Measurements from ENCODE around the gene RNF2.

RNF2 gene

GRCh38 chr1:185087746-185088145, 42.4 kb downstream of the RNF2 start:
- Histone ChIP-seq H3K9me2 (ENCODE audit: low read depth, low read length) (no peaks in the 10 kb centered on the region), H2AFZ (ENCODE audit: low read length) (no peak overlapping the region), H3K9ac (ENCODE audit: low read length) (no peak overlapping the region), H3K4me1 (ENCODE audit: insufficient read depth, low read length, severe bottlenecking) (no peaks in the 10 kb centered on the region), H3K27ac (ENCODE audit: low read depth, low read length, poor library complexity, severe bottlenecking) (no peak overlapping the region), H3K36me3 (ENCODE audit: insufficient read depth, low read length) (peaks cover 20% of the 10 kb centered on the region), H3K79me2 (ENCODE audit: insufficient read depth, low read length) (peaks cover 27% of the 10 kb centered on the region; the same call in 1 of the 2 replicates), H3K4me2 (ENCODE audit: low read length) (no peak overlapping the region), H3F3A (ENCODE audit: insufficient read depth, low read length) (no peaks in the 10 kb centered on the region), H3K4me3 (ENCODE audit: low read depth, low read length, poor library complexity, severe bottlenecking) (no peak overlapping the region), H3K27me3 (ENCODE audit: insufficient read depth, low read length) (no peaks in the 10 kb centered on the region), H4K20me1 (ENCODE audit: insufficient read depth, low read length) (no peaks in the 10 kb centered on the region), H3K9me3 (ENCODE audit: low read length) (no peaks in the 10 kb centered on the region)
- no peak for TF ChIP-seq EZH2 (IDR thresholded peaks at IDR 0.05; ENCODE audit: borderline replicate concordance, low read length)
- TF ChIP-seq, protein P1, sequence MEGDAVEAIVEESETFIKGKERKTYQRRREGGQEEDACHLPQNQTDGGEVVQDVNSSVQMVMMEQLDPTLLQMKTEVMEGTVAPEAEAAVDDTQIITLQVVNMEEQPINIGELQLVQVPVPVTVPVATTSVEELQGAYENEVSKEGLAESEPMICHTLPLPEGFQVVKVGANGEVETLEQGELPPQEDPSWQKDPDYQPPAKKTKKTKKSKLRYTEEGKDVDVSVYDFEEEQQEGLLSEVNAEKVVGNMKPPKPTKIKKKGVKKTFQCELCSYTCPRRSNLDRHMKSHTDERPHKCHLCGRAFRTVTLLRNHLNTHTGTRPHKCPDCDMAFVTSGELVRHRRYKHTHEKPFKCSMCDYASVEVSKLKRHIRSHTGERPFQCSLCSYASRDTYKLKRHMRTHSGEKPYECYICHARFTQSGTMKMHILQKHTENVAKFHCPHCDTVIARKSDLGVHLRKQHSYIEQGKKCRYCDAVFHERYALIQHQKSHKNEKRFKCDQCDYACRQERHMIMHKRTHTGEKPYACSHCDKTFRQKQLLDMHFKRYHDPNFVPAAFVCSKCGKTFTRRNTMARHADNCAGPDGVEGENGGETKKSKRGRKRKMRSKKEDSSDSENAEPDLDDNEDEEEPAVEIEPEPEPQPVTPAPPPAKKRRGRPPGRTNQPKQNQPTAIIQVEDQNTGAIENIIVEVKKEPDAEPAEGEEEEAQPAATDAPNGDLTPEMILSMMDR (IDR thresholded peaks at IDR 0.05; ENCODE audit: low read length) = no peak

GRCh38 chr1:185091480-185091879, 46.1 kb downstream of the RNF2 start:
- H3K27me3 ChIP-seq (ENCODE audit: insufficient read depth, low read length) = no peaks in the 10 kb centered on the region
- no peak overlapping the region for H3K27ac ChIP-seq (ENCODE audit: low read depth, low read length, poor library complexity, severe bottlenecking)
- H3K9me2 ChIP-seq (ENCODE audit: low read depth, low read length) = no peaks in the 10 kb centered on the region
- peaks cover 39% of the 10 kb centered on the region for H3K36me3 ChIP-seq (ENCODE audit: insufficient read depth, low read length)
- no peaks in the 10 kb centered on the region for H3K9me3 ChIP-seq (ENCODE audit: low read length)
- H3K4me1 ChIP-seq (ENCODE audit: insufficient read depth, low read length, severe bottlenecking) = no peaks in the 10 kb centered on the region
- TF ChIP-seq EZH2 (IDR thresholded peaks at IDR 0.05; ENCODE audit: borderline replicate concordance, low read length) = no peak
- TF ChIP-seq, protein P1 (IDR thresholded peaks at IDR 0.05; ENCODE audit: low read length) = no peak
- no peak overlapping the region for H3K4me3 ChIP-seq (ENCODE audit: low read depth, low read length, poor library complexity, severe bottlenecking)
- no peak overlapping the region for H3K4me2 ChIP-seq (ENCODE audit: low read length)
- peaks cover 6% of the 10 kb centered on the region; the same call in 1 of the 2 replicates for H3K79me2 ChIP-seq (ENCODE audit: insufficient read depth, low read length)
- H2AFZ ChIP-seq (ENCODE audit: low read length) = no peak overlapping the region
- H3F3A ChIP-seq (ENCODE audit: insufficient read depth, low read length) = no peaks in the 10 kb centered on the region
- no peak overlapping the region for H3K9ac ChIP-seq (ENCODE audit: low read length)
- no peaks in the 10 kb centered on the region for H4K20me1 ChIP-seq (ENCODE audit: insufficient read depth, low read length)

GRCh38 chr1:185094761-185095160, 49.4 kb downstream of the RNF2 start:
- peaks cover 38% of the 10 kb centered on the region; the same call in 1 of the 2 replicates for H3K36me3 ChIP-seq (ENCODE audit: insufficient read depth, low read length)
- H3K9me2 ChIP-seq (ENCODE audit: low read depth, low read length) = no peaks in the 10 kb centered on the region
- H3K79me2 ChIP-seq (ENCODE audit: insufficient read depth, low read length) = no peaks in the 10 kb centered on the region
- H3K9me3 ChIP-seq (ENCODE audit: low read length) = no peaks in the 10 kb centered on the region
- no peaks in the 10 kb centered on the region for H3K4me1 ChIP-seq (ENCODE audit: insufficient read depth, low read length, severe bottlenecking)
- TF ChIP-seq, protein P1 (IDR thresholded peaks at IDR 0.05; ENCODE audit: low read length) = no peak
- TF ChIP-seq EZH2 (IDR thresholded peaks at IDR 0.05; ENCODE audit: borderline replicate concordance, low read length) = no peak
- no peaks in the 10 kb centered on the region for H3F3A ChIP-seq (ENCODE audit: insufficient read depth, low read length)
- no peak overlapping the region for H2AFZ ChIP-seq (ENCODE audit: low read length)
- H3K27me3 ChIP-seq (ENCODE audit: insufficient read depth, low read length) = no peaks in the 10 kb centered on the region
- H3K4me2 ChIP-seq (ENCODE audit: low read length) = no peak overlapping the region
- H3K27ac ChIP-seq (ENCODE audit: low read depth, low read length, poor library complexity, severe bottlenecking) = no peak overlapping the region
- no peak overlapping the region for H3K4me3 ChIP-seq (ENCODE audit: low read depth, low read length, poor library complexity, severe bottlenecking)
- H3K9ac ChIP-seq (ENCODE audit: low read length) = no peak overlapping the region
- H4K20me1 ChIP-seq (ENCODE audit: insufficient read depth, low read length) = no peaks in the 10 kb centered on the region

Data from OCI-LY1 (cell line).